Muscle of arm (tissue), 14 donors: Measurements from ENCODE around the gene GPR65. TPM values are rescaled to one million over a fixed set of nuclear protein-coding genes. Genes with fewer than 3 reads are reported as not detected.

Experiments used
- DNase-seq: peaks from one replicate; pipeline ENCODE4 v3.0.0-alpha.2; 2013
- long read RNA-seq, 11 donors: transcript quantifications; one replicate each; lab custom pipeline, GENCODE V29; 2026
- polyA plus RNA-seq, 12 donors: library from polyadenylated mRNA; unstranded; fragments of 120-200 nt; gene quantifications; one replicate each; pipeline ENCODE4 v1.2.1, GENCODE V29; 2013; ENCODE audit not compliant: insufficient read length in 12 of 12

The GPR65 gene
- 1 to 10 TPM in 1 of 12 donors, under 1 TPM in 9, not detected in 2; 0.24 to 1.3 (median 0.45) TPM for polyA plus RNA-seq
- long read RNA-seq, donor 1, full-length matches to known transcripts = 1 of 1 reads
- long read RNA-seq, donor 1, partial matches to known transcripts = 0 of 1 reads
- long read RNA-seq, donor 1, other reads (novel, unspliced or antisense) = 0 of 1 reads
- long read RNA-seq, donor 2 = 0 reads
- long read RNA-seq, donor 3 = 0 reads
- long read RNA-seq, donor 4 = 0 reads
- long read RNA-seq, donor 5 = 0 reads
- long read RNA-seq, donor 6 = 0 reads
- long read RNA-seq, donor 7 = 0 reads
- long read RNA-seq, donor 8 = 0 reads
- long read RNA-seq, donor 9 = 0 reads
- long read RNA-seq, donor 10 = 0 reads
- long read RNA-seq, donor 11 = 0 reads

- DNase-seq = no peak
Observed at GRCh38 chr14:88005050-88005481, at the start of gene GPR65. GPR65 (plus strand) TSS chr14:88005135; CDS start chr14:88010848, 5,713 bp downstream.

DNA sequence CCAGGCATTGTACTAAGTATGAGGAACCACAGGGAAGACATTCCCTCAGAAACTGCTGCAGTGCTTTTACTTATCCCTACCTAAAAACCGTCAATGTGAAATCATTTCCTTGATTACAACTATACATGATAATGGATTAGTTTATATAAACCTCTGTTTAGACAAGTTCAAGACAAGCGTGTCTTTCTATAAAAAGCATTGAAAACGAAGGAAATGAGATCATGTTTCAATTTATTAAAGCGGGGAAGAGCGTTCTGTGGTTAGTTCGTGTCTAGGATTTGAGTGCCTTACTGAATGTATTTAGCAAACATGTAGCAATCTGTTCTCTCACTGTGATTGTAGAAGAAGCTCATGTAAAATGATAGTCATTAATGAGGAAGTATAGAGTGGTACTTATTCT lies 49.4 kb upstream of the GPR65 start:
- DNase-seq = no peak

DNA sequence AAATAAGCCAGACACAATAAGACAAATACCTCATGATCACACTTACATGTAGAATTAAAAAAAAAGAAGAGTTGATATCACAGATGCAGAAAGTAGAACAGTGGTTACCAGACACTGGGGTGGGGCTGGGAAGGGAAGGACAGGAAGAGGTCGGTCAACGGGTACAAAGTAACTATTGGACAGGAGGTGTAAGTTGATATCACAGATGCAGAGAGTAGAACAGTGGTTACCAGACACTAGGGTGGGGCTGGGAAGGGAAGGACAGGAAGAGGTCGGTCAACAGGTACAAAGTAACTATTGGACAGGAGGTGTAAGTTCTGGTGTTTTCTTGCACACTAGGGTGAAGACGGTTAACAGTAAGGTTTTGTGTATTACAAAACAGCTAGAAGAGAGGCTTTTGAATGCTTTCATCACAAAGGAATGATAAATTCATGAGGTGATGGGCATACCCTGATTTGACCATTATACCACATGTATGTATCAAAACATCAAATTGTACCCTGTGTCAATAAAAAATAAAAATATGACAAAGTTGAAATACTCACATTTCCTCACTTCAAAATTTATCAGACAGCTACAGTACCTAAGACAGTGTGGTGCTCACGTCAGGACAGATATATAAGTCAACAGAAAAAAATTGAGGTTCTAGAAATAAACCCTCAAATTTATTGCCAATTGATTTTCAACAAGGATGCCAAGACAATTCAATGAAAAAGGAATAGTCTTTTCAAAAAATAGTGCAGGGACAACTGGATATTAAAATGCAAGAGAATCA lies 44.7 kb upstream of the GPR65 start:
- DNase-seq = no peak

DNA sequence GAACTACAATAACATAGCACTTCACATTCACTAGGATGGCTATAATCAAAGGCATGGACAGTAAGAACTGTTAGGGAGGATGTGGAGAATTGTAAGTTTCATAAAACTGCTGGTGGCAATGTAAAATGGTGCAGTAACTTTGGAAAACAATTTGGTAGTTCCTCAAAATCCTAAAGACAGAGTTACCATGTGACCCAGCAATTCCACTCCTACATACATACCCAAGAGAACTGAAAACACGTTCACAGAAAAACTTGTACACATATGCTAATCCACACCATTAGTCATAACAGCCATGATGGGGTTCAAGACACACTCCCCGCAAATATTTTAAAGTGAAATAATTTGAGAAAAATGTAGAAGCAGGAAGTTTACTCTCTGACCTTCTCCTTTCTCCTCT lies 43.7 kb upstream of the GPR65 start:
- no peak for DNase-seq

DNA sequence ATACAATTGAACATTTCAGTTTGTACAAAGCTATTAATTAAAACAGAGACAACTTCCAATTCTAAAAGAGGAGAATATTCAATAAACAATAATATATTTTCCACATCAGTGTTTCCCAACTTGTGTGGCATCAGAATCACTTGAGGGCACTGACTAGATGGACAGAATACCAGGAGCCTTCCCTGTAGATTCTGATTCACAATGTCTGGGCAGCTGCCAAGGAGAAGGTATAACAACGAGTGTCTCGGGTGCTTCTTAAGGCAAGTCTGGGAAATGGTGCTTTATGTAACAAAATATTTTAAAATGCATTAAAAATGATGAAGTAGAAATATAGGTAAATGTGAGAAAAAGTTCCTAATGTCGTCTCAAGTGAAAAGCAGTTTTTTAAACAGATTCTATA lies 38.1 kb upstream of the GPR65 start:
- no peak for DNase-seq

- DNase-seq = no peak
Observed at GRCh38 chr14:87967496-87967895, 37.4 kb upstream of the GPR65 start.

- no peak for DNase-seq
Observed at GRCh38 chr14:87971010-87971409, 33.9 kb upstream of the GPR65 start.

GRCh38 chr14:87975636-87976035 lies 29.3 kb upstream of the GPR65 start:
- DNase-seq = no peak

- no peak for DNase-seq
Observed at GRCh38 chr14:87979689-87980088, 25.2 kb upstream of the GPR65 start.

GRCh38 chr14:87989221-87989955 lies 15.5 kb upstream of the GPR65 start:
- no peak for DNase-seq

DNA sequence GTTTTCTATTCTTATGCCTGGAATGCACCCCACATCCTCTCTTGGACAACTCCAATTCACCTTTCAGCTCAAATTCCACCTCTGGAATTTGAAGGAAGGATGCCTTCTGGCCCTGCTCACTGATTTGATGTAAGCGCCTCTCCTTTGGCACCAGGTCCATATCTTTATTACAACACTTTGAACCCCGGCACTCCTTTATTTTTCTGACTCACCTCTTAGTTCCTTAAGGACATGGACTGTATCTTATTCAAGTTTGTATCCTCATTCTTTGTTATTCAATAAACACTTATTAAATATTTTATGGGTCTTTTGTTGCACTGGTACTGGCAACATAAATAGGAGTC lies 15.0 kb upstream of the GPR65 start:
- no peak for DNase-seq

DNA sequence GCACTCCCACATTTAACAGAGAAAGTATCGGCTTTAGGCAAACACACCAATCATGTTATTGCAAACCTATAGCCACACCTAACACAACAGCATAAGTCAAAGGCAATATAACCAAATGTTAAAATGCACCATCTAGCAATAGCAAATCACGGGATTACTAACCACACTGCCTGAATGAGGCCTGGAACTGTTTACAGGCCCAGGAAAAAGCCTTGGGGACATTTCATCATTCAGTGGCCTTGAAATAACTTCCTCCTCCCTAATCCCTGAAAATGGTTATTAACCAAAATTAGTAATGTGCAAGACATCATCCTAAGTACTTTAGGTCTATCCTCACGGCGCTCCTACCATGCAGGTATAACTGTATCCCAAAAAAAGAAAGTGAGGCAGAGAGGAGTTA lies 14.3 kb upstream of the GPR65 start:
- no peak for DNase-seq

GRCh38 chr14:87992346-87992717 lies 12.6 kb upstream of the GPR65 start:
- peak; percentile 52 for DNase-seq

- DNase-seq = peak; percentile 88
Observed at GRCh38 chr14:87992718-87993628, 12.0 kb upstream of the GPR65 start, which contains the start of gene GALC. GALC (minus strand) TSS chr14:87993182; CDS start chr14:87993164, 18 bp downstream.

DNA sequence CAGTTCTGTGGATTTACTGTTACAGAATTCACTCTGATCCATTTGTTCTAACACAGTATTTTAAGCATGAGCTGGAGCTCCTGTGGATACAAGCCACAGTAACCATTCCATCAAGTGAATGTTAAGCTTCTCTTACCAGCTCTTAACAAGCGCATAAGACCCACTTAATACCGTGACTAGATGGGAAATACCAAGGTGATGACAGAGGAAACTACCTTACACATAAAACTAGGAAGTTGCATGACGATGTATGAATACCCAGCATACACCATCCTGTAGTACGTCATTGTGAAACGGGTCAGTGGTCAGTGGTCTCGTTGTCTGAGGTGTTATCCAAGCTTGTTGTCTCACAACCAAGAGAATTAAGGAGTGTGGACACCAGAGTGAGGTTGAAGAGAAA lies 10.0 kb upstream of the GPR65 start:
- no peak for DNase-seq

DNA sequence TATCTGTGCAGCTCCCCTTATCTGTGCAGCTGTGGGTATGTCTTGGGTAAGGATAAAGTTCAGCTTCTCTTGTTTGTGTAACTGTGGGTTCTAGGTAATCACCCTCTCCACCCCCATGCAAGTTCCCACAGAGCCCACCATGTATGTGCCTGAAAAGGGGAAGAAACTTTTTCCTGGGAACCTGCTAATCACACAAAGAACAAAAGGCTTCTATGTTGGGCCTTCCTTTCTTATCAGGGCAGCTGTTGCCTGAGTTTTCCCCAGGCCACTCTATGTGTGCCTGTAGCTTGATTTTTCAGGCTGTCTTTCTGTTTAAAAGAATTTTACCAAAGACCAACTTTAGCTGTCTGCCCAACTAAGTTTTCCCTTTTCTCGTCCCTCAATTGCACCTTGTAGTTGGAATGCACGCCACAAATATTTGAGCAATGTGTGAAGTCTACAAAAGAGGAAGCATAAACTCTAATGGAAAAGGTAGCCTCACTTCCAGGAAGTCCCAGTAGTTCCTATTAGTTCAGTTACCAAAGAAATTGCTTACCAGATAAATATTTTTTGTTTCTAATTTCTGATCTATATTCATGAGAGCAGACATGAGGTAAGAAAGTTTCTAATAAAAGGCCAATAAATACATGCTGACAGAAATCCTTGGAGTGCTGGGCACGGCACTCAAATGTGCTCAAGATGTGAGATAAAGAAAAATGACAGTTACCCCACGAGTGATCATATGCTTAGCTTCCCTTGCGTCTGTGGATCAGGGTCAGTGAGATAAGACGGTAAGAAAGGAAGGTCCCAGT lies 9.2 kb upstream of the GPR65 start:
- no peak for DNase-seq

DNA sequence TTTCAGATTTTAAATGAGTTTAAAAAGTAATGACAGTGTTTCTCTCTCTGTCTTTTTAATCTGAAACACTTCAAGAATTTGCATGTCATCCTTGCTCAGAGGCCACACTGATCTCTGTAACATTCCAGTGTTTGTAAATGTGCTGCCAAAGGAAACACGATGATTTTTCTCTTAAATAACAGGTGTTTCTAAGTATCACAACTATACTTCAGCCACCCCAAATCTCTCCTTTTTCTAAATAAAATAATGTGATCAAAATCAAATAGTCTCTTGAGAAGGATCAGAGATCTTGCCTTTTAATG lies 8.7 kb upstream of the GPR65 start:
- DNase-seq = no peak

- DNase-seq = no peak
Observed at GRCh38 chr14:87998482-87998881, 6.5 kb upstream of the GPR65 start.

GRCh38 chr14:87999277-87999676 lies 5.7 kb upstream of the GPR65 start:
- DNase-seq = no peak

DNA sequence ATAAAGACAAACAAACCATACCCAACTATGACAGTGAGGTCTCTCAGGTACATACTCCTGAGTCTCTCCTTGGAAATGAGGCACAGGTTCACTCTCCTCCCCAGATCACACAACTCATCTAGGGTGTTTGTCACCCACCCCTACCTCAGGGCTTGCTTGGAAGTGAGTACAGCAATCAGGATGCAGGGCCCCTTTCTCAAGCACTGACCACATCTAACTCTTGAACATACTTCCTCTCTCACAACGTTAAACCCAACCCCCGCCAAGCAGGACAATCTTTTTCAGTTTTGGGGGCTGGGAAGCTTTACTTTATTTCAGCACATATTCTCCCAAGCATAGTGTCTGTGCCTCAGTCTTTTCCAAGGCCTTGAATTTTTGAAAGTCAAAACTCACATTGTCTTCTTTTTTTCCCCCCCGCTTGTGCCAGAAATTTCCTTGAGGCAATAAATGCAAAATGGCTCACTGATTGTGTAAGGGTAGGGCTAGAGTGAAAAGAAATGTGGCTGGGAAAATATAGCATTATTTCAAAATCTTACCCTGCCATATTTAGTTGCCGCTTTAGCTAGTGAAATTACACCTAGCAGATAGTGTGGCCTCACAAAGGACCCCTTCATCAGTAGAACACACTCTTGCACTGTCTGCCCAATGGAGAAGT lies 2.4 kb upstream of the GPR65 start:
- DNase-seq = no peak
